HG03439 (cell line): ENCODE data around the gene PDIA2.
"Not testable (repeated sequence)": the region's sequence is repeated elsewhere in the genome, so short reads cannot be mapped to it uniquely, and the experiment has no call there.

Experiments used
- ATAC-seq: cut with Tn5 transposase; IDR thresholded peaks from one replicate; pipeline ENCODE4 v1.9.1; 2021; ENCODE audit warnings: mild to moderate bottlenecking, moderate library complexity; ENCODE audit not compliant: unreplicated experiment

Gene PDIA2

DNA sequence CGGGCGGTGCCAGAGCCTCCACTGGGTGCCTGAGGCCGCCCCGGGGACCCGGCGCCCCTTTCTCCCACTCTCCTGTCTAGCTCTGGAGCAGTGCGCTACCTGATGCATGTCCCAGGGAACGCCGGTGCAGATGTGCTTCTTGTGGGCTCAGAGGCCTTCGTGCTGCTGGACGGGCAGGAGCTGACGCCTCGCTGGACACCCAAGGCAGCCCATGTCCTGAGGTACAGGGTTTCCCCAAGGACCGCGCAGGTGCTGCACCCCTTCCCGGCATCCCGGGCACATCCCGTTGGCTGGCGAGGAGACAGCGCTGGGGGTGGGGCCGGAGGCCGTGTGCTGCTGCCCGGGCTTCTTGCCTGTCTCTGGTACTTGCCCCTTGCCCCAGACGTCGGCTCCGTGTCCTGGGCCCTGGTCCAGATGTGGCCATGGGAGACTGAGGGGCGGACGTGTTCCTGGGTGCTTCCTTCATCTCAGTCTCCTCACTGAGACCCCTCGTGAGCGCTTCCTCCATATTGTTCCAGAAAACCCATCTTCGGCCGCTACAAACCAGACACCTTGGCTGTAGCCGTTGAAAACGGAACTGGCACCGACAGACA, 19.7 kb upstream of the PDIA2 start:
- ATAC-seq: no peak

DNA sequence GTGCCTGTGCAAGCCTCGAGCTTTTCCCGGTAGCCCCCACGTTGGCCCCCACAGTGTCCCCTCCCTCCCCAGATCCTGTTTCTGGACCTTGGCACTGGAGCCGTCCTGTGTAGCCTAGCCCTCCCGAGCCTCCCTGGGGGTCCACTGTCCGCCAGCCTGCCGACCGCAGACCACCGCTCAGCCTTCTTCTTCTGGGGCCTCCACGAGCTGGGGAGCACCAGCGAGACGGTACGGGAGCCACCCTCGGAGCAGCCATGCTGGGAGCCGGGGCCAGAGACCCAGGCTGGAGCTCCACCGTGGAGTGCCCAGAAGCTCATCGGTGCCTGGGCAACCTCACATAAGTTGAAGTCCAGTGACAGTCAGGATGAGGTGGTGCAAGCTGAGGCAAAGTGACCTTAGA, 19.0 kb upstream of the PDIA2 start:
- ATAC-seq: no peak

DNA sequence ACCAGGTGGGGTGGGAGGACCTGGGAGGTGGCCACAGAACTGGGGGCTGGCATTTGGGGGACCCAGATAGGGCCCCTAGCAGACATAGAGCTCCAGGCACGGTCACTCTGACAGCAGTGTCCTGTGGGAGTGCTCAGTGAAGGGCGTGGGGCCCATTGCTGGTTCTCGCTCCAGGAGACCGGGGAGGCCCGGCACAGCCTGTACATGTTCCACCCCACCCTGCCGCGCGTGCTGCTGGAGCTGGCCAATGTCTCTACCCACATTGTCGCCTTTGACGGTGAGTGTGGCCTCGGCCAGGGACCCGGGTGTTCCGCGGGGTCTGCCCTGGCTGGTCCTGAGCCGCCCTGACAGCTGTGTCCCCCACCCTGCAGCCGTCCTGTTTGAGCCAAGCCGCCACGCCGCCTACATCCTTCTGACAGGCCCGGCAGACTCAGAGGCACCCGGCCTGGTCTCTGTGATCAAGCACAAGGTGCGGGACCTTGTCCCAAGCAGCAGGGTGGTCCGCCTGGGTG, 18.5 kb upstream of the PDIA2 start:
- no peak for ATAC-seq

- no peak for ATAC-seq
Observed at GRCh38 chr16:265002-265529, 17.9 kb upstream of the PDIA2 start.

- no peak for ATAC-seq
Observed at GRCh38 chr16:265711-266110, 17.3 kb upstream of the PDIA2 start.

GRCh38 chr16:266258-267164, 16.5 kb upstream of the PDIA2 start:
- no peak for ATAC-seq

DNA sequence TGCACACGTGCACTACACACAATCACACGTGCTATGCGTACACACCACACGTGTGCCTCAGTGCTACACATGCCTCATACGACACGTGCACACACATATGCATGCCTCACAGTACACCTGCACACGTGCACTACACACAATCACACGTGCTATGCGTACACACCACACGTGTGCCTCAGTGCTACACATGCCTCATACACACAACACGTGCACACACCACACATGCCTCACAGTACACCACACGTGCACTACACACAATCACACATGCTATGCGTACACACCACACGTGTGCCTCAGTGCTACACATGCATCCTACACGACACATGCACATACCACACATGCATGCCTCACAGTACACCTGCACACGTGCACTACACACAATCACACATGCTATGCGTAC, 15.4 kb upstream of the PDIA2 start:
- not testable (repeated sequence) for ATAC-seq

- no peak for ATAC-seq
Observed at GRCh38 chr16:268141-269053, 14.6 kb upstream of the PDIA2 start.

DNA sequence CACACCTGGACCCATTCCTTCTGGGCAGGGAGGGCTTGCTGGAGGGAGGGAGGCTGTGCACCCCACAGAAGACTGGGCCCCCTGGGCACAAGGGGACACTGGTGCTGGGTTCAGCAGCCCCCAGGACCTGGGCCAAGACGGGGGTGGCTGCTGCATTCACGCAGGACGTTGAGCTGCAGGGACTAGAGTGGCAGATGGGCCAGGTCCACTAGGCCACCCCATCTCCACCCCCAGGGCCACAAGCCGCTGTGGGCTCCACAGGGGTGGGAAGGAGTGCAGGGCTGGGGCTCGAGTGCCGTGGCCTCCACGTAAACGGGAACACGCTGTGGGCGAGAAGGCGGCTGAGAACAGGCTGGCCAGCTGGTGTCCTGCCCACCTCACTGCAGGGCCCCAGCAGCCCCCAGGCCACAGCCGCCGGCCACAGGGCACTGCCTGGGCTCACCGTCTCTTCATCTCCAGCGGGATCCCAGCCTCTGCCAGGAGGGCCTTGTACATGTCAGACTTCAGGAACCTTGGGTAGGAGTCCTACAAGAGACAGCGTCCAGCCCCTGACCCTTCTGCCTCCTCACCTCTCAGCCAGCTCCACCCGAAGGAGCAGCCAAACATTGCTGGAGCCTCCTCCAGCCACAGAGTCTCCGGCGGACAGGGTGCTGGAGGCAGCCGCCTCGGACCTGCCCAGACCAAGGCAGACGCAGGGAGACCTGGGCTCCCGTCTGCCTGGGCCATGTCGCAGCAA, 13.7 kb upstream of the PDIA2 start:
- no peak for ATAC-seq

DNA sequence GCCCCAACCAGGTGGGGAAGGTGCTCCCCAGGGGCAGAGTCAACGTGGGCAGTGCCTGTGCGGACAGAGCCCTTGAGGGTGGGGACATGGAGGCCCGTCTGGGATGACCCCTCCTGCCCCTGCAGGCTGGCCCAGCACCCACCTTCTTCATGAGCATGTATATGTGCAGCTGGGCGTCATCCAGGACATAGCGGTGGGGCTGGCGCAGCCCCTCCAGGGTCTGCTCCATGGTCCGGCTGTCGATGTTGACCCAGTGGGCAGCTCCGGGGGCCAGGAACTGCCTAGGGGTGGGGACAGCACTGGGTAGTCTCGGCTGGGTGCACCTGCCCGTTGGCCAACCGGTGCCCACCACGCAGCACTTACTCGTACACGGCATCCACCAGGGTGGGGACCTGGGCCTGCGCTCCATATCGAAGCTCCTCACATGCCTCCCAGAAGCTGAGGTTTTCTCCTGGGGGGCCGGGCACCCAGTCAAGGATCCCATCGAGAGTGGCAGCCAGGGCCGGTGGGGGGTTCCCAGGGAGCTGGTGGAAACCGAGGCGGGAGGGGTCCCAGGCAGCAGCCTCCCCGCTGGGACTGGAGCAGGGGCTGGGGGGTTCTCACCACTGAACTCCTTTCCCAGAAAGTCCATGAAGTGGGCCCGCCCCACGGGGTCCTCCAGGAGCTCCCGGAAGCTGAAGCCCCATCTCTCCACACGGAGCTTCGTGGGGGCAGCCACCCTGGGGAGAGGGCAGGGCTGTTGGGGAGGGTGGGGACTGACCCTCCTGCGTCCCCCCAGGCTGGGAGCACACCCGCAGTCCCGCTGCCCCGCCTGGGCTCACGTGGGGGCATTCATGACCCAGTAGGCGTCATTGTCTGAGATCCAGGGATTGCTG, 12.3 kb upstream of the PDIA2 start:
- no peak for ATAC-seq

GRCh38 chr16:272633-273546, 10.1 kb upstream of the PDIA2 start:
- no peak for ATAC-seq

DNA sequence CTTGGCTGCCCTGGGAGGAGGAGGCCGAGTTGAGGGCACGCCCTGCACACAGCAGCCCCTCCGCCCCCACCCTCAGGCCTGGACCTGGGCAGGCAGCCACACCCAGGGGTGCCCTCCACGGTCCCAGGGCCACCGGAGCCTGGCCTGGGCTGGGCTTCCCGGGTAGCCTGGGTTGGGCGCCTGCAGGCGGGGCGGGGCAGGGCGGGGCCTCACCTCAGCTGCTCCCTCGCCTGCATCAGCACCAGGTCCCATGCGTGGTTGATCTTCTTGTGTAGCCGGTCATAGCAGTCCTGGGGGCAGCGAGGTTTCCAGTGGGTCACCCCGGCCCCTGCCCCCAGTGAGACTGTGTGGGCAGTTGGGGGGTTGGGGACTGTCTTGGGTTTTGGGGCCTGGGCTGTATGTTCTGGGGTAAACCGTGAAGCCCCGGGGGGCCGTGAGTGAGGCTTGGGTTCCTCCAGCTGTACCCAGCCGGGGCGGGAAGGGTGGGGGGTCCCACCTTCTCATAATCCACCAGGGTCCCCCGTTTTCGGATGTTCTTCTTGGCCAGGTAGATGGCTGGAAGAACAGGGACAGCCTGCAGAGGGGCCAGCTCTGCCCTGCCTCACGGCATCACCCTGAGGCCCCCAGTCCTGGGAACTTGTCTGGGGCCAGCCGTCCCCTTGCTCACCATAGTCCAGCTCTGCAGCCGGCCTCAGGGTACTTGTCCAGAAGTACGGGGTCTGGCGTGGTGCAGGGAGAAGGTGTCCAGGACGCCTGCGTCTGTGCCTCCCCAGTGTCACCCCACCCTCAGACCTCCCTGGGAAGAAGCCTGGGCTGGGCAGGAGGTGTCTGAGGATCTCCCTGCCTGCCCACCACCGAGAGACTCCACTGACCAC, 9.2 kb upstream of the PDIA2 start:
- ATAC-seq: no peak

DNA sequence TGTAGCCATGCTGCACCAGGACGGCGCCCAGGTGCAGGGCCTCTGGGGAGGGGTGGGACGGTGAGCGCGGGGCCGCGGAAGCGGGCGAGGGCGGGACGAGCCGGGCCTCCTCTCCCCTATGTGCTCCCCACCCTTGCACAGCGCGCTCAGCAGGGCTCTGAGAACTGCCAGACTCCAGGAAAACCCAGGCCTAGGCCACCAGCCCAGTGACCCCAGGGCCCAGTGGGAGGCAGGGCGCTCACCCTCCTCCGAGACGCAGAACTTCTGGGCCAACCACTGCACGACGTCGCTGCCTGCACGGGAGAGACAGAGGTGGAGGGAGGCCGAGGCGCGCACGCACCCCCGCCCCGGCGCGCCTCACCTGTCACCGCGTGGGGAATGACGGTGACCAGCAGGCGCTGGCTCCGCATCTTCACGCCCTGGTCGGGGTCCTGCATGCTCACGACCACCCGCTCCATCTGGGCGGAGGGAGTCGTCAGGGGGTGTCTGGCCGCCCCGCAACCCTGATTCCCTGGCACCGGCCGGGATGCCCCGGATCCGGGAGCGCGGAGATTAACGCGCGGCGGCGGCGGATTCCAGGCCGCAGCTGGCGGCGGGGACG, 7.8 kb upstream of the PDIA2 start:
- ATAC-seq: no peak

DNA sequence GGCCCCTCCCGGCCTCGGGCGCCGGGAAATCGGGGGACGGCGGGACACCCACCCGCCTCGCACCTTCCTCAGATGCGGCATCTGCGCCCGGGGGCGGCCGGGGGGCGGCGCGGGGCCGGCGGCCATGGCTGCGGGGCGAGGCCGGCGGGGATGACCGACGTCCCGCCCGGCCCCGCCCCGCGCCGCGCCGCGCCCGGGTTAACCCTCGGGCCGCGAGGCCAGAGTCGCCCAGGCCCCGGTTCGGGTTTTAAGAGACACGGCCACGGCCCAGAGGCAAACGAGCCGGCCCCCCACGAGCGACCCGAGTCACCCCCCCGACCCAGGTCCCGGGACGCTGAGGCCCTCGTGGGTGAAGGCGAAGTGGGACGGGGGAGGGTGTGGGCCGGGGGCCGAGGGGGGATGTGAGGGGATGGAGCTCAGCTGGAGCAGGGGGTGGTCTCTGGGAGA, 7.2 kb upstream of the PDIA2 start, which contains the start of gene RGS11:
Gene RGS11, minus strand, starts transcription at position 159 of the 447 bp plus-strand sequence. Its CDS starts 33 bp downstream, at position 126.
- ATAC-seq: no peak

DNA sequence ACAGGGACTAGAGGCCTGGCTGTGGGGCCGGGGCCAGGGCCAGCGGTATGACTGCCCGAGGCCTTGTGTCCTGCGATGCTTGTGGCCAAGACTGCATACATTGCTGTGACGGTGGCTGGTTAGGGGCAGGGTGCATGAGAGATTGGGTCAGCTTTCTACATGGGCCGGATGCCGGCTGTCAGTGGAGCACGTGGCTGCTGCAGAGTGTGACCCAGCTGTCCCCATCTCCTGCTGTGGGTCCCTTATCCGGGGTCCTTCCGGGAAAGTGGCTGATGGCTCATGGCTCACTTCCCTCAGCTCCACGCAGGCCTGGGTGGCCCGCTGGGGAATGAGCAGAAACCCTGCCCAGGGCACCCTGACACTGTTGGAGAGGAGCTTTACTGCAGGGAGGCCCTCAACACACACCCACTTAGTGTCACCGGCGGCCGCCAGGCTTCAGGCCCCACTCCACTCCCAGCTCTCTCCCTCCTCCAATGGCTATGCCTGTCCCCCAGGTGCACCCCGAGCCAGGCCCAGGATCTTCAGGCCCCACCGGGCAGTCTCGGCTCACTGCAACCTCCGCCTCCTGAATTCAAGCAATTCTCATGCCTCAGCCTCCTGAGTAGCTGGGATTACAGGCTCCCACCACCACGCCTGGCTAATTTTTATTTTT, 6.4 kb upstream of the PDIA2 start:
- ATAC-seq: no peak

GRCh38 chr16:278863-279366, 4.0 kb upstream of the PDIA2 start:
- no peak for ATAC-seq
